ENCODE measurements around the gene OR10G6.
"Not testable (repeated sequence)": the region's sequence is repeated elsewhere in the genome, so short reads cannot be mapped to it uniquely, and the experiment has no call there.

Gene OR10G6

GRCh38 chr11:123995119-123995518, at the start of gene OR10G6:
OR10G6 (minus strand) TSS chr11:123995161; CDS start chr11:123995161, 0 bp downstream.
- DNase-seq (ENCODE audit: low read depth) = no peak

- DNase-seq (ENCODE audit: low read depth) = no peak
These were observed 48.5 kb upstream of the OR10G6 start for GRCh38 chr11:124043420-124043819.

- no peak for DNase-seq (ENCODE audit: low read depth)
These were observed 46.3 kb upstream of the OR10G6 start, which contains the start of gene OR10G7 for GRCh38 chr11:124041254-124041653. OR10G7 (minus strand) TSS chr11:124041325; CDS start chr11:124039001, 2,324 bp downstream.

- no peak for DNase-seq (ENCODE audit: low read depth)
These were observed 44.6 kb upstream of the OR10G6 start for GRCh38 chr11:124039557-124039956.

GRCh38 chr11:124036666-124037065, 41.7 kb upstream of the OR10G6 start:
- no peak for DNase-seq (ENCODE audit: low read depth)

- DNase-seq (ENCODE audit: low read depth) = no peak
These were observed 31.5 kb upstream of the OR10G6 start, which contains the start of gene OR10G8 for GRCh38 chr11:124026498-124026897. OR10G8 (plus strand) TSS chr11:124026798; CDS start chr11:124029623, 2,825 bp downstream.

- DNase-seq (ENCODE audit: low read depth) = not testable (repeated sequence)
These were observed 20.9 kb upstream of the OR10G6 start for GRCh38 chr11:124015837-124016236.

GRCh38 chr11:124012697-124013096, 17.7 kb upstream of the OR10G6 start, which contains the start of gene OR10G4:
OR10G4 (plus strand) TSS chr11:124012997; CDS start chr11:124015575, 2,578 bp downstream.
- DNase-seq (ENCODE audit: low read depth) = no peak

- no peak for DNase-seq (ENCODE audit: low read depth)
These were observed 15.7 kb downstream of the OR10G6 start for GRCh38 chr11:123979311-123979710.

GRCh38 chr11:123977731-123978347, 17.1 kb downstream of the OR10G6 start, which contains the start of gene OR10S1:
OR10S1 (minus strand) TSS chr11:123977781; CDS start chr11:123977664, 117 bp downstream.
- no peak for DNase-seq (ENCODE audit: low read depth)

GRCh38 chr11:123976770-123977560, 18.0 kb downstream of the OR10G6 start:
- DNase-seq (ENCODE audit: low read depth) = no peak

GRCh38 chr11:123973816-123974215, 21.1 kb downstream of the OR10G6 start:
- DNase-seq (ENCODE audit: low read depth) = no peak

GRCh38 chr11:123956752-123957151, 38.2 kb downstream of the OR10G6 start:
- DNase-seq (ENCODE audit: low read depth) = no peak

GRCh38 chr11:123945132-123945531, 49.8 kb downstream of the OR10G6 start:
- DNase-seq (ENCODE audit: low read depth) = no peak
